Smooth muscle cell (in vitro differentiated cells): Measurements from ENCODE around the gene HASPIN. TPM values are rescaled to one million over a fixed set of nuclear protein-coding genes. Genes with fewer than 3 reads are reported as not detected.
"Not testable (repeated sequence)": the region's sequence is repeated elsewhere in the genome, so short reads cannot be mapped to it uniquely, and the experiment has no call there.

Source experiments
- DNase-seq: peaks from one replicate; lab custom pipeline; 2025; ENCODE audit not compliant: unreplicated experiment; lab: John Stamatoyannopoulos, UW
- H2AFZ ChIP-seq: fragments of 200-600 bp; sonication (generic); 2 replicates; pipeline ENCODE4 v1.6.0; 2016; ENCODE audit warnings: antibody characterized with exemption, low read depth, mild to moderate bottlenecking
- H3F3A ChIP-seq: fragments of 200-600 bp; sonication (generic); 2 replicates; pipeline ENCODE4 v1.6.0; 2017; ENCODE audit warnings: antibody characterized with exemption, low read depth
- H3K27ac ChIP-seq: fragments of 200-600 bp; sonication (generic); 2 replicates; pipeline ENCODE4 v1.5.1; 2016; ENCODE audit warnings: low read depth, mild to moderate bottlenecking
- H3K27me3 ChIP-seq: fragments of 200-600 bp; sonication (generic); 2 replicates; pipeline ENCODE4 v1.6.1; 2016; ENCODE audit warnings: low read depth, mild to moderate bottlenecking
- H3K36me3 ChIP-seq: fragments of 200-600 bp; sonication (generic); 2 replicates; pipeline ENCODE4 v1.5.1; 2016; ENCODE audit warnings: low read depth
- H3K4me1 ChIP-seq: fragments of 200-600 bp; sonication (generic); 2 replicates; pipeline ENCODE4 v1.5.1; 2016; ENCODE audit warnings: low read depth
- H3K4me2 ChIP-seq: fragments of 200-600 bp; sonication (generic); 2 replicates; pipeline ENCODE4 v1.6.0; 2016; ENCODE audit warnings: mild to moderate bottlenecking
- H3K4me3 ChIP-seq: fragments of 200-600 bp; sonication (generic); 2 replicates; pipeline ENCODE4 v1.5.1; 2016; ENCODE audit warnings: mild to moderate bottlenecking
- H3K79me2 ChIP-seq: fragments of 200-600 bp; sonication (generic); 2 replicates; pipeline ENCODE4 v1.6.0; 2016; ENCODE audit warnings: low read depth, mild to moderate bottlenecking
- H3K9ac ChIP-seq: fragments of 200-600 bp; sonication (generic); 2 replicates; pipeline ENCODE4 v1.6.0; 2016; ENCODE audit warnings: low read depth
- H3K9me3 ChIP-seq: fragments of 200-600 bp; sonication (generic); replicated peaks from 2 replicates; pipeline ENCODE4 v1.5.1; 2016; ENCODE audit warnings: low read depth
- H4K20me1 ChIP-seq: fragments of 200-600 bp; sonication (generic); 2 replicates; pipeline ENCODE4 v1.6.0; 2016; ENCODE audit warnings: low read depth
- WGBS: methylation state at CpG from one replicate; pipeline ENCODE4 v1.1.7; 2016; ENCODE audit warnings: low lambda C conversion rate; 5-methylcytosine and 5-hydroxymethylcytosine counted together
- polyA plus RNA-seq: library from polyadenylated mRNA; unstranded; fragments of >200 nt; fragmentation: Nextera tagmentation; extraction: Ambion mirVana; gene quantifications from 2 replicates; pipeline ENCODE4 v1.2.1, GENCODE V29; 2016
- total RNA-seq: library from RNA; depleted of rRNA; stranded (reverse); fragments of >200 nt; gene quantifications from 2 replicates; pipeline ENCODE4 v1.2.3, GENCODE V29; 2014
- TF ChIP-seq, protein P1 (sequence below): fragments of 200-600 bp; sonication (generic); IDR thresholded peaks from 2 replicates; pipeline ENCODE4 v1.5.1; 2017; ENCODE audit warnings: borderline replicate concordance, mild to moderate bottlenecking, antibody characterized with exemption; ENCODE audit not compliant: insufficient read depth, poor library complexity, severe bottlenecking

The HASPIN gene
- total and polyA plus RNA-seq, 2 experiments from 2014 or later, result 1.2 to 2.7 TPM

GRCh38 chr17:3704931-3705717 lies 18.6 kb upstream of the HASPIN start:
- no peak for DNase-seq
- Histone ChIP-seq H4K20me1 (no peaks in the 10 kb centered on the region), H2AFZ (no peak overlapping the region), H3K4me3 (no peak overlapping the region), H3K79me2 (no peaks in the 10 kb centered on the region), H3F3A (no peaks in the 10 kb centered on the region), H3K4me1 (no peaks in the 10 kb centered on the region), H3K9ac (no peak overlapping the region), H3K9me3 (no peaks in the 10 kb centered on the region), H3K27me3 (no peaks in the 10 kb centered on the region), H3K4me2 (no peak overlapping the region), H3K27ac (no peak overlapping the region), H3K36me3 (no peaks in the 10 kb centered on the region)
- TF ChIP-seq, protein P1, sequence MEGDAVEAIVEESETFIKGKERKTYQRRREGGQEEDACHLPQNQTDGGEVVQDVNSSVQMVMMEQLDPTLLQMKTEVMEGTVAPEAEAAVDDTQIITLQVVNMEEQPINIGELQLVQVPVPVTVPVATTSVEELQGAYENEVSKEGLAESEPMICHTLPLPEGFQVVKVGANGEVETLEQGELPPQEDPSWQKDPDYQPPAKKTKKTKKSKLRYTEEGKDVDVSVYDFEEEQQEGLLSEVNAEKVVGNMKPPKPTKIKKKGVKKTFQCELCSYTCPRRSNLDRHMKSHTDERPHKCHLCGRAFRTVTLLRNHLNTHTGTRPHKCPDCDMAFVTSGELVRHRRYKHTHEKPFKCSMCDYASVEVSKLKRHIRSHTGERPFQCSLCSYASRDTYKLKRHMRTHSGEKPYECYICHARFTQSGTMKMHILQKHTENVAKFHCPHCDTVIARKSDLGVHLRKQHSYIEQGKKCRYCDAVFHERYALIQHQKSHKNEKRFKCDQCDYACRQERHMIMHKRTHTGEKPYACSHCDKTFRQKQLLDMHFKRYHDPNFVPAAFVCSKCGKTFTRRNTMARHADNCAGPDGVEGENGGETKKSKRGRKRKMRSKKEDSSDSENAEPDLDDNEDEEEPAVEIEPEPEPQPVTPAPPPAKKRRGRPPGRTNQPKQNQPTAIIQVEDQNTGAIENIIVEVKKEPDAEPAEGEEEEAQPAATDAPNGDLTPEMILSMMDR, result no peak
- 88% methylated on average over 20 of the region's 20 CpGs for WGBS

DNA sequence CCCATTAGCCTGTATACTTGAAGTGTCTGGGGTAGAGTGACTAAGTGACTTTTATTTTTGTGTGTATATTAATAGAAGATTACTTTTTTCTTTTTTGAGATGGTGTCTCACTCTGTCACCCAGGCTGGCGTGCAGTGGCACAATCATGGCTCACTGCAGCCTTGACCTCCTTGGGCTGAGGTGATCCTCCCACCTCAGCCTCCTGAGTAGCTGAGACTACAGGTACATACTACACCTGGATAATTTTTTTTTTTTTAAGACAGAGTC lies 18.1 kb upstream of the HASPIN start:
- H3K27ac ChIP-seq, H3F3A ChIP-seq, DNase-seq, H3K27me3 ChIP-seq, H3K4me2 ChIP-seq, H2AFZ ChIP-seq, H3K9ac ChIP-seq, H4K20me1 ChIP-seq, H3K79me2 ChIP-seq, H3K9me3 ChIP-seq, H3K4me1 ChIP-seq, H3K36me3 ChIP-seq, H3K4me3 ChIP-seq: not testable (repeated sequence)
- 100% methylated on average over 1 of the region's 1 CpG for WGBS

DNA sequence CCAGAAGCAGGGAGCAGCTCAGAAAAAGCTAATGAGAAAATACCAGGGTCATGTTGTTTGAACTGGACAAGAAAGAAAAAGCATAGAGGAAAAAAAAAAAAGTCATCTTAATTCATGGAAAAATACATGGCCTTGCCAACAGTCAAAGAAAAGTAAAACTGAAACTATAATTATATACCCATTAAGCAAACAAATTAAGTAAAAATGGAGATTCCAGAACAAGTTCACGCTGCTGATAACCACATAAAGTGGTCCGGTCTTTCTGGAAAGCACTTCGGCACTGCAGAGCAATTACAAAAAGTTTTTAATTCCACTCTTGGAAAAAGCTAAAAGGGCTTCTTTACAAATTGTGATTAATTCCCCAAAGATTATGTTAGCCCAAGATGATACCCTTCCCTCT lies 15.3 kb upstream of the HASPIN start:
- no peak for DNase-seq
- Histone ChIP-seq H2AFZ (no peak overlapping the region), H3K27ac (no peak overlapping the region), H3K9me3 (no peaks in the 10 kb centered on the region), H3K4me3 (no peak overlapping the region), H3K4me2 (no peak overlapping the region), H3K79me2 (no peaks in the 10 kb centered on the region), H3K4me1 (no peaks in the 10 kb centered on the region), H3K27me3 (no peaks in the 10 kb centered on the region), H4K20me1 (no peaks in the 10 kb centered on the region), H3F3A (no peaks in the 10 kb centered on the region), H3K36me3 (no peaks in the 10 kb centered on the region), H3K9ac (no peak overlapping the region)
- WGBS, result 95% methylated on average over 3 of the region's 3 CpGs
- TF ChIP-seq, protein P1, result no peak

- 78% methylated on average over 5 of the region's 5 CpGs for WGBS
- Histone ChIP-seq H2AFZ (no peak overlapping the region), H3K9me3 (no peaks in the 10 kb centered on the region), H3K4me3 (no peak overlapping the region), H3K4me2 (no peak overlapping the region), H3K4me1 (no peaks in the 10 kb centered on the region), H3K9ac (no peak overlapping the region), H3K27me3 (no peaks in the 10 kb centered on the region), H3K36me3 (peaks cover 11% of the 10 kb centered on the region), H4K20me1 (no peaks in the 10 kb centered on the region), H3K79me2 (no peaks in the 10 kb centered on the region), H3K27ac (no peak overlapping the region), H3F3A (no peaks in the 10 kb centered on the region)
- no peak for DNase-seq
- TF ChIP-seq, protein P1, result no peak
Observed at GRCh38 chr17:3710951-3711383, 12.7 kb upstream of the HASPIN start.
